Measurements from ENCODE around the gene SCN9A. TPM values are rescaled to one million over a fixed set of nuclear protein-coding genes. Genes with fewer than 3 reads are reported as not detected.
"Not testable (repeated sequence)": the region's sequence is repeated elsewhere in the genome, so short reads cannot be mapped to it uniquely, and the experiment has no call there.

Gene SCN9A
- total RNA-seq, 8 experiments from 2014 or later, result 0.31 to 40.6 (median 5.6) TPM

- H3K4me3 ChIP-seq, result no peak overlapping the region
- no peaks in the 10 kb centered on the region for H3K4me1 ChIP-seq (replicated peaks in 1 of 2)
- H3K27ac ChIP-seq, result no peak overlapping the region
- in situ Hi-C loops (cut with MboI; ENCODE audit: low pct_unique_long_range_greater_than_20kb in 2 of 9, low sequenced_read_pairs in 9 of 9, unreplicated experiment in 9 of 9), result no loop called here
- peak in 3 of 8 experiments; percentile 94 to 97 (median 95) for ATAC-seq (replicated peaks in 6 of 8)
- WGBS, 10 experiments, result 4 to 100% (median 62%) methylated on average over 1 to 5 of the region's 5 CpGs
Measured at GRCh38 chr2:166314022-166314759, 61.6 kb downstream of the SCN9A start.

- WGBS, 10 experiments, result 0 to 40% (median 0%) methylated on average over 1 to 2 of the region's 2 CpGs; no CpG with 5 or more reads in 1 of the 10 experiments
- H3K4me3 ChIP-seq; ATAC-seq (replicated peaks in 6 of 8); in situ Hi-C loops (cut with MboI; ENCODE audit: low pct_unique_long_range_greater_than_20kb in 2 of 9, low sequenced_read_pairs in 9 of 9, unreplicated experiment in 9 of 9); H3K27ac ChIP-seq; H3K4me1 ChIP-seq (replicated peaks in 1 of 2): not testable (repeated sequence)
Measured at GRCh38 chr2:166312863-166313262, 62.9 kb downstream of the SCN9A start.

- Histone ChIP-seq H3K4me1 (replicated peaks in 1 of 2) (no peaks in the 10 kb centered on the region), H3K4me3 (no peak overlapping the region), H3K27ac (no peak overlapping the region)
- in situ Hi-C loops (cut with MboI; ENCODE audit: low pct_unique_long_range_greater_than_20kb in 2 of 9, low sequenced_read_pairs in 9 of 9, unreplicated experiment in 9 of 9), result no loop called here
- ATAC-seq (replicated peaks in 6 of 8), result no peak
- WGBS, 10 experiments, result 40 to 100% (median 70%) methylated on average over 1 to 3 of the region's 3 CpGs; no CpG with 5 or more reads in 1 of the 10 experiments
Measured at GRCh38 chr2:166307326-166307725, 68.4 kb downstream of the SCN9A start.

- Histone ChIP-seq H3K27ac (no peak overlapping the region), H3K4me3 (no peak overlapping the region), H3K4me1 (replicated peaks in 1 of 2) (no peaks in the 10 kb centered on the region)
- in situ Hi-C loops (cut with MboI; ENCODE audit: low pct_unique_long_range_greater_than_20kb in 2 of 9, low sequenced_read_pairs in 9 of 9, unreplicated experiment in 9 of 9), result no loop called here
- 88 to 100% (median 100%) methylated on average over 1 of the region's 1 CpG; no CpG with 5 or more reads in 2 of the 10 experiments for WGBS, 10 experiments
- ATAC-seq (replicated peaks in 6 of 8), result no peak
Measured at GRCh38 chr2:166304656-166305055, 71.1 kb downstream of the SCN9A start.

GRCh38 chr2:166302036-166302435 lies 73.7 kb downstream of the SCN9A start:
- Histone ChIP-seq H3K27ac (no peak overlapping the region), H3K4me1 (replicated peaks in 1 of 2) (no peaks in the 10 kb centered on the region), H3K4me3 (no peak overlapping the region)
- ATAC-seq (replicated peaks in 6 of 8), result no peak
- WGBS, 10 experiments, result 0 to 100% (median 29%) methylated on average over 1 to 3 of the region's 3 CpGs
- in situ Hi-C loops (cut with MboI; ENCODE audit: low pct_unique_long_range_greater_than_20kb in 2 of 9, low sequenced_read_pairs in 9 of 9, unreplicated experiment in 9 of 9), result no loop called here

GRCh38 chr2:166297951-166298350 lies 77.8 kb downstream of the SCN9A start:
- H3K27ac ChIP-seq, result no peak overlapping the region
- in situ Hi-C loops (cut with MboI; ENCODE audit: low pct_unique_long_range_greater_than_20kb in 2 of 9, low sequenced_read_pairs in 9 of 9, unreplicated experiment in 9 of 9), result no loop called here
- ATAC-seq (replicated peaks in 6 of 8), result no peak
- H3K4me3 ChIP-seq, result no peak overlapping the region
- no peaks in the 10 kb centered on the region for H3K4me1 ChIP-seq (replicated peaks in 1 of 2)
- 48 to 100% (median 87%) methylated on average over 1 to 2 of the region's 2 CpGs for WGBS, 10 experiments

GRCh38 chr2:166293984-166294383 lies 81.8 kb downstream of the SCN9A start:
- ATAC-seq (replicated peaks in 6 of 8), result no peak
- Histone ChIP-seq H3K4me3 (no peak overlapping the region), H3K27ac (no peak overlapping the region), H3K4me1 (replicated peaks in 1 of 2) (no peaks in the 10 kb centered on the region)
- in situ Hi-C loops (cut with MboI; ENCODE audit: low pct_unique_long_range_greater_than_20kb in 2 of 9, low sequenced_read_pairs in 9 of 9, unreplicated experiment in 9 of 9), result no loop called here
- 0 to 80% (median 66%) methylated on average over 1 of the region's 1 CpG; no CpG with 5 or more reads in 4 of the 10 experiments for WGBS, 10 experiments

GRCh38 chr2:166285215-166285614 lies 90.5 kb downstream of the SCN9A start:
- H3K4me3 ChIP-seq, result no peak overlapping the region
- H3K4me1 ChIP-seq (replicated peaks in 1 of 2), result peaks cover 8 to 9% of the 10 kb centered on the region in 2 donors
- in situ Hi-C loops (cut with MboI; ENCODE audit: low pct_unique_long_range_greater_than_20kb in 2 of 9, low sequenced_read_pairs in 9 of 9, unreplicated experiment in 9 of 9), result no loop called here
- no peak overlapping the region for H3K27ac ChIP-seq
- peak in 2 of 8 experiments; percentile 41 to 43 for ATAC-seq (replicated peaks in 6 of 8)

- no peak overlapping the region for H3K27ac ChIP-seq
- no peak overlapping the region for H3K4me3 ChIP-seq
- in situ Hi-C loops (cut with MboI; ENCODE audit: low pct_unique_long_range_greater_than_20kb in 2 of 9, low sequenced_read_pairs in 9 of 9, unreplicated experiment in 9 of 9), result no loop called here
- no peak for ATAC-seq (replicated peaks in 6 of 8)
- WGBS, 10 experiments, result 60 to 100% (median 96%) methylated on average over 1 to 8 of the region's 9 CpGs; no CpG with 5 or more reads in 2 of the 10 experiments
- H3K4me1 ChIP-seq (replicated peaks in 1 of 2), result peaks cover 8 to 9% of the 10 kb centered on the region in 2 donors
Measured at GRCh38 chr2:166284359-166284758, 91.4 kb downstream of the SCN9A start.

GRCh38 chr2:166282154-166282553 lies 93.6 kb downstream of the SCN9A start:
- no peak overlapping the region for H3K27ac ChIP-seq
- peak in 5 of 8 experiments; percentile 29 to 85 (median 52) for ATAC-seq (replicated peaks in 6 of 8)
- in situ Hi-C loops (cut with MboI; ENCODE audit: low pct_unique_long_range_greater_than_20kb in 2 of 9, low sequenced_read_pairs in 9 of 9, unreplicated experiment in 9 of 9), result no loop called here
- no peak overlapping the region for H3K4me3 ChIP-seq
- peaks cover 8 to 9% of the 10 kb centered on the region in 2 donors for H3K4me1 ChIP-seq (replicated peaks in 1 of 2)

- 7 to 100% (median 85%) methylated on average over 1 to 4 of the region's 4 CpGs; no CpG with 5 or more reads in 1 of the 10 experiments for WGBS, 10 experiments
Measured at GRCh38 chr2:166278856-166279255, 96.9 kb downstream of the SCN9A start.

GRCh38 chr2:166270376-166270775 lies 105.4 kb downstream of the SCN9A start:
- WGBS, 10 experiments, result 72 to 100% (median 90%) methylated on average over 4 to 6 of the region's 6 CpGs; no CpG with 5 or more reads in 1 of the 10 experiments
- in situ Hi-C loops (cut with MboI; ENCODE audit: low pct_unique_long_range_greater_than_20kb in 2 of 9, low sequenced_read_pairs in 9 of 9, unreplicated experiment in 9 of 9), result no loop called here
- ATAC-seq (replicated peaks in 6 of 8), result no peak

More at GRCh38 chr2:166278856-166279255, 96.9 kb downstream of the SCN9A start:
- in situ Hi-C loops (cut with MboI; ENCODE audit: low pct_unique_long_range_greater_than_20kb in 2 of 9, low sequenced_read_pairs in 9 of 9, unreplicated experiment in 9 of 9), result no loop called here
- peaks cover 8 to 9% of the 10 kb centered on the region in 2 donors for H3K4me1 ChIP-seq (replicated peaks in 1 of 2)
- no peak for ATAC-seq (replicated peaks in 6 of 8)
- no peak overlapping the region for H3K4me3 ChIP-seq
- H3K27ac ChIP-seq, result no peak overlapping the region

GRCh38 chr2:166269322-166269721 lies 106.4 kb downstream of the SCN9A start:
- peak in 1 of 8 experiments; percentile 15 for ATAC-seq (replicated peaks in 6 of 8)
- H3K4me3 ChIP-seq, result no peak overlapping the region
- no peaks in the 10 kb centered on the region for H3K4me1 ChIP-seq (replicated peaks in 1 of 2)
- no peak overlapping the region for H3K27ac ChIP-seq
- in situ Hi-C loops (cut with MboI; ENCODE audit: low pct_unique_long_range_greater_than_20kb in 2 of 9, low sequenced_read_pairs in 9 of 9, unreplicated experiment in 9 of 9), result no loop called here

More at GRCh38 chr2:166270376-166270775, 105.4 kb downstream of the SCN9A start:
- Histone ChIP-seq H3K4me3 (no peak overlapping the region), H3K27ac (no peak overlapping the region), H3K4me1 (replicated peaks in 1 of 2) (no peaks in the 10 kb centered on the region)

- no peak for ATAC-seq (replicated peaks in 6 of 8)
- Histone ChIP-seq H3K4me1 (replicated peaks in 1 of 2) (peaks cover 0 to 15% of the 10 kb centered on the region in 2 donors), H3K4me3 (no peak overlapping the region), H3K27ac (no peak overlapping the region)
- in situ Hi-C loops (cut with MboI; ENCODE audit: low pct_unique_long_range_greater_than_20kb in 2 of 9, low sequenced_read_pairs in 9 of 9, unreplicated experiment in 9 of 9), result no loop called here
Measured at GRCh38 chr2:166257859-166258258, 117.9 kb downstream of the SCN9A start.
